GM06990 (cell line): ENCODE results near the gene TYW3.
A peak's percentile ranks its signal among the peaks of the same experiment; 100 is the strongest.

ENCODE experiments used
- DNase-seq: peaks from one replicate; pipeline ENCODE4 v3.0.0-alpha.2; 2011; ENCODE audit not compliant: insufficient read length; ENCODE audit errors: extremely low read depth
- H3K27me3 ChIP-seq: replicated peaks from 2 replicates; pipeline ENCODE4 v1.6.0; 2011; ENCODE audit warnings: low read length; ENCODE audit not compliant: control insufficient read depth, insufficient read depth
- H3K36me3 ChIP-seq: 2 replicates; pipeline ENCODE4 v1.5.1; 2011; ENCODE audit warnings: low read length; ENCODE audit not compliant: control insufficient read depth, insufficient read depth
- H3K4me3 ChIP-seq: replicated peaks from 2 replicates; pipeline ENCODE4 v1.5.1; 2011; ENCODE audit warnings: low read depth, mild to moderate bottlenecking, control low read depth, low read length
- CTCF ChIP-seq: IDR thresholded peaks from 2 replicates; pipeline ENCODE4 v1.5.1; 2011; ENCODE audit warnings: low read length, control low read depth, mild to moderate bottlenecking, inconsistent platforms; ENCODE audit not compliant: insufficient read depth, poor library complexity, severe bottlenecking

The TYW3 gene

GRCh38 chr1:74811436-74812179, 78.7 kb downstream of the TYW3 start:
- Histone ChIP-seq H3K27me3 (no peaks in the 10 kb centered on the region), H3K4me3 (peak overlapping the region; percentile 49), H3K36me3 (no peaks in the 10 kb centered on the region)
- no peak for TF ChIP-seq CTCF
- DNase-seq, result peak; percentile 10

GRCh38 chr1:74812180-74812541, 79.2 kb downstream of the TYW3 start:
- no peaks in the 10 kb centered on the region for H3K27me3 ChIP-seq
- H3K36me3 ChIP-seq, result no peaks in the 10 kb centered on the region
- peak overlapping the region; percentile 49 for H3K4me3 ChIP-seq
- DNase-seq, result peak; percentile 16
- TF ChIP-seq CTCF, result no peak
